Upper lobe of left lung (tissue), 6 donors: ENCODE measurements around the gene PLXNA2. TPM values are rescaled to one million over a fixed set of nuclear protein-coding genes. Genes with fewer than 3 reads are reported as not detected.

Experiments used
- ATAC-seq, 2 donors: fragments of 200-7000 bp; cut with Tn5 transposase; one replicate each; pipeline ENCODE4 v1.9.1; 2022; ENCODE audit warnings: mild to moderate bottlenecking in 2 of 2, moderate library complexity in 2 of 2; ENCODE audit not compliant: low FRiP score in 2 of 2
- DNase-seq, 2 donors: peaks; one replicate each; pipeline ENCODE4 v3.0.0-alpha.2; 2019 to 2020
- H3K27ac ChIP-seq, 4 donors: fragments of 200-600 bp; sonication (generic); one replicate each; pipeline ENCODE4 v1.5.1; 2016 to 2019
- H3K27me3 ChIP-seq, 4 donors: fragments of 200-600 bp; sonication (generic); one replicate each; pipeline ENCODE4 v1.5.1; 2017 to 2019
- H3K36me3 ChIP-seq, 4 donors: fragments of 200-600 bp; sonication (generic); one replicate each; pipeline ENCODE4 v1.5.1; 2016 to 2019
- H3K4me1 ChIP-seq, 4 donors: fragments of 200-600 bp; sonication (generic); one replicate each; pipeline ENCODE4 v1.5.1; 2018 to 2019
- H3K4me3 ChIP-seq, 4 donors: fragments of 200-600 bp; sonication (generic); one replicate each; pipeline ENCODE4 v1.5.1; 2017 to 2019; ENCODE audit warnings: mild to moderate bottlenecking in 2 of 4, moderate library complexity in 1 of 4
- H3K9me3 ChIP-seq, 4 donors: fragments of 200-600 bp; sonication (generic); one replicate each; pipeline ENCODE4 v1.5.1; 2018 to 2019
- CTCF ChIP-seq, 6 experiments: fragments of 450-650 bp in 4 of 6; fragments of 200-600 bp in 2 of 6; sonication (generic) in 2 of 6; IDR thresholded peaks; one replicate each; pipeline ENCODE4 v1.5.1; 2016 to 2019; ENCODE audit warnings: antibody characterized with exemption in 6 of 6
- EP300 ChIP-seq, 4 donors: sonication (generic); formaldehyde crosslinking; IDR thresholded peaks; one replicate each; pipeline ENCODE4 v1.5.1; 2017; ENCODE audit warnings: antibody characterized with exemption in 4 of 4, control low read depth in 2 of 4
- POLR2A ChIP-seq, 4 donors: fragments of 450-650 bp; IDR thresholded peaks; one replicate each; pipeline ENCODE4 v1.5.1; 2016 to 2017; ENCODE audit warnings: antibody characterized with exemption in 4 of 4, mild to moderate bottlenecking in 2 of 4
- POLR2AphosphoS5 ChIP-seq, 2 donors: sonication (generic); formaldehyde crosslinking; IDR thresholded peaks; one replicate each; pipeline ENCODE4 v1.5.1; 2017; ENCODE audit warnings: antibody characterized with exemption in 2 of 2
- WGBS, 2 donors: methylation state at CpG; one replicate each; pipeline ENCODE4 v1.1.5; 2017 to 2018; 5-methylcytosine and 5-hydroxymethylcytosine counted together
- total RNA-seq, 6 donors: library from RNA; depleted of rRNA in 4 of 6; stranded (reverse); fragments of >200 nt in 4 of 6; gene quantifications; one replicate each; pipeline versions ENCODE4 v1.1.0 to v1.2.1, GENCODE V29; 2016 to 2021
- donor health status: DM: no; HTN: no; CAD: no; lungs with moderate emphysema.
- donor health status: DM: no; HTN: yes; CAD: no; lungs with severe emphysema.

The PLXNA2 gene
- total RNA-seq, 6 donors from 2014 or later: 77.5 to 150 (median 101) TPM

- Histone ChIP-seq H3K36me3 (no peaks in the 10 kb centered on the region), H3K27ac (no peak overlapping the region), H3K4me3 (no peak overlapping the region), H3K9me3 (no peaks in the 10 kb centered on the region), H3K4me1 (no peaks in the 10 kb centered on the region), H3K27me3 (no peaks in the 10 kb centered on the region)
- WGBS, 2 donors: 43 to 47% methylated on average over 2 of the region's 2 CpGs
- DNase-seq: no peak
- ATAC-seq: no peak
- TF ChIP-seq POLR2AphosphoS5 (IDR thresholded peaks at IDR 0.05) (no peak), EP300 (IDR thresholded peaks at IDR 0.05) (no peak), POLR2A (IDR thresholded peaks at IDR 0.05) (no peak), CTCF (IDR thresholded peaks at IDR 0.05) (no peak)
Measured at GRCh38 chr1:208012721-208013120, 231.5 kb downstream of the PLXNA2 start.

- H3K36me3 ChIP-seq: no peaks in the 10 kb centered on the region
- no peaks in the 10 kb centered on the region for H3K27me3 ChIP-seq
- 88 to 95% methylated on average over 4 of the region's 4 CpGs for WGBS, 2 donors
- no peaks in the 10 kb centered on the region for H3K9me3 ChIP-seq
- no peak for DNase-seq
- TF ChIP-seq CTCF (IDR thresholded peaks at IDR 0.05) (no peak), POLR2A (IDR thresholded peaks at IDR 0.05) (no peak), EP300 (IDR thresholded peaks at IDR 0.05) (no peak), POLR2AphosphoS5 (IDR thresholded peaks at IDR 0.05) (no peak)
- no peaks in the 10 kb centered on the region for H3K4me1 ChIP-seq
- ATAC-seq: no peak
- no peak overlapping the region for H3K27ac ChIP-seq
- no peak overlapping the region for H3K4me3 ChIP-seq
Measured at GRCh38 chr1:208010487-208011071, 233.6 kb downstream of the PLXNA2 start.

- DNase-seq (no peak), ATAC-seq (no peak)
- WGBS, 2 donors: 86 to 91% methylated on average over 12 of the region's 12 CpGs
- H3K27ac ChIP-seq: no peak overlapping the region
- no peaks in the 10 kb centered on the region for H3K36me3 ChIP-seq
- H3K4me3 ChIP-seq: no peak overlapping the region
- no peaks in the 10 kb centered on the region for H3K9me3 ChIP-seq
- no peak for TF ChIP-seq EP300 (IDR thresholded peaks at IDR 0.05)
- no peaks in the 10 kb centered on the region for H3K4me1 ChIP-seq
- no peaks in the 10 kb centered on the region for H3K27me3 ChIP-seq
Measured at GRCh38 chr1:208009706-208010444, 234.3 kb downstream of the PLXNA2 start.

- 92 to 97% methylated on average over 8 of the region's 8 CpGs for WGBS, 2 donors
- Histone ChIP-seq H3K27me3 (no peaks in the 10 kb centered on the region), H3K4me1 (no peaks in the 10 kb centered on the region), H3K9me3 (no peaks in the 10 kb centered on the region), H3K27ac (no peak overlapping the region), H3K36me3 (no peaks in the 10 kb centered on the region), H3K4me3 (no peak overlapping the region)
- no peak for TF ChIP-seq CTCF (IDR thresholded peaks at IDR 0.05)
- no peak for DNase-seq
- ATAC-seq: no peak
Measured at GRCh38 chr1:208009303-208009702, 234.9 kb downstream of the PLXNA2 start.

GRCh38 chr1:208008534-208008933 is 235.7 kb downstream of the PLXNA2 start:
- no peaks in the 10 kb centered on the region for H3K4me1 ChIP-seq
- no peaks in the 10 kb centered on the region for H3K36me3 ChIP-seq
- H3K27ac ChIP-seq: no peak overlapping the region
- WGBS, 2 donors: 86 to 90% methylated on average over 3 of the region's 3 CpGs
- no peaks in the 10 kb centered on the region for H3K27me3 ChIP-seq
- H3K4me3 ChIP-seq: no peak overlapping the region
- no peak for DNase-seq
- no peaks in the 10 kb centered on the region for H3K9me3 ChIP-seq
- no peak for TF ChIP-seq POLR2A (IDR thresholded peaks at IDR 0.05)
- TF ChIP-seq POLR2AphosphoS5 (IDR thresholded peaks at IDR 0.05): no peak
- TF ChIP-seq EP300 (IDR thresholded peaks at IDR 0.05): no peak
- no peak for TF ChIP-seq CTCF (IDR thresholded peaks at IDR 0.05)
- ATAC-seq: peak in 1 of 2 donors; percentile 66
